Neuronal stem cell (in vitro differentiated cells): ENCODE measurements around the gene CREB1.

Experiments
- DNase-seq: peaks from one replicate; pipeline ENCODE4 v3.0.0-alpha.2; 2013; ENCODE audit warnings: low spot score
- H2AFZ ChIP-seq: one replicate; pipeline ENCODE4 v1.6.1; 2013; ENCODE audit warnings: mild to moderate bottlenecking, low read length, inconsistent platforms
- H2AK5ac ChIP-seq: 2 replicates; pipeline ENCODE4 v1.6.1; 2013; ENCODE audit warnings: low read depth, mild to moderate bottlenecking, inconsistent platforms, low read length, moderate library complexity, mixed read lengths
- H2BK120ac ChIP-seq: 2 replicates; pipeline ENCODE4 v1.6.1; 2013; ENCODE audit warnings: low read depth, mild to moderate bottlenecking, inconsistent platforms, low read length, moderate library complexity, mixed read lengths
- H2BK12ac ChIP-seq: one replicate; pipeline ENCODE4 v1.6.1; 2013; ENCODE audit warnings: low read length, inconsistent platforms
- H2BK15ac ChIP-seq: 2 replicates; pipeline ENCODE4 v1.6.1; 2013; ENCODE audit warnings: mild to moderate bottlenecking, low read length, inconsistent platforms, mixed read lengths
- H2BK5ac ChIP-seq: one replicate; pipeline ENCODE4 v1.6.1; 2013; ENCODE audit warnings: inconsistent platforms, mild to moderate bottlenecking, low read length, moderate library complexity
- H3K14ac ChIP-seq: one replicate; pipeline ENCODE4 v1.6.1; 2013; ENCODE audit warnings: low read length, inconsistent platforms
- H3K18ac ChIP-seq: 2 replicates; pipeline ENCODE4 v1.6.1; 2013; ENCODE audit warnings: low read length, inconsistent platforms
- H3K23ac ChIP-seq: 2 replicates; pipeline ENCODE4 v1.6.1; 2013; ENCODE audit warnings: low read depth, mild to moderate bottlenecking, mixed read lengths, low read length, inconsistent platforms; ENCODE audit not compliant: poor library complexity
- H3K27ac ChIP-seq: replicated peaks from 3 replicates; pipeline ENCODE4 v1.5.1; 2013; ENCODE audit warnings: low read length, inconsistent platforms
- H3K27me3 ChIP-seq, 3 experiments: 2 replicates each; pipeline ENCODE4 v1.6.1; 2013; ENCODE audit warnings: low read length in 3 of 3, mild to moderate bottlenecking in 2 of 3, inconsistent platforms in 1 of 3, low read depth in 1 of 3, mixed read lengths in 1 of 3, moderate library complexity in 1 of 3; ENCODE audit not compliant: control insufficient read depth in 3 of 3, insufficient read depth in 3 of 3
- H3K36me3 ChIP-seq, 2 donors: replicated peaks in 1 of 2; 2 replicates each; pipeline ENCODE4 v1.6.1; 2013; ENCODE audit warnings: low read length in 2 of 2; ENCODE audit not compliant: control insufficient read depth in 2 of 2, insufficient read depth in 2 of 2
- H3K4ac ChIP-seq: 2 replicates; pipeline ENCODE4 v1.6.1; 2013; ENCODE audit warnings: inconsistent platforms, mild to moderate bottlenecking, low read length, moderate library complexity
- H3K4me1 ChIP-seq, 2 donors: 1 replicate in 1 of 2; 2 replicates in 1 of 2; pipeline ENCODE4 v1.6.1; 2013; ENCODE audit warnings: low read length in 2 of 2, low read depth in 1 of 2; ENCODE audit not compliant: control insufficient read depth in 2 of 2, insufficient read depth in 1 of 2
- H3K4me2 ChIP-seq: one replicate; pipeline ENCODE4 v1.6.1; 2013; ENCODE audit warnings: mild to moderate bottlenecking, low read length, inconsistent platforms; ENCODE audit not compliant: insufficient read depth, poor library complexity, severe bottlenecking
- H3K4me3 ChIP-seq, 2 donors: 2 replicates each; pipeline ENCODE4 v1.5.1; 2013; ENCODE audit warnings: low read length in 2 of 2, mild to moderate bottlenecking in 2 of 2, inconsistent platforms in 1 of 2, moderate library complexity in 1 of 2
- H3K79me1 ChIP-seq: one replicate; pipeline ENCODE4 v1.6.1; 2013; ENCODE audit warnings: low read depth, mild to moderate bottlenecking, inconsistent platforms, low read length, moderate library complexity
- H3K9ac ChIP-seq: one replicate; pipeline ENCODE4 v1.6.1; 2013; ENCODE audit warnings: mild to moderate bottlenecking, low read depth, low read length, inconsistent platforms; ENCODE audit not compliant: poor library complexity
- H3K9me3 ChIP-seq, 2 donors: replicated peaks in 1 of 2; 2 replicates each; pipeline versions ENCODE3 to v1.6.1; 2013; ENCODE audit warnings: low read length in 2 of 2, mild to moderate bottlenecking in 2 of 2, inconsistent platforms in 1 of 2, low read depth in 1 of 2, mixed read lengths in 1 of 2, moderate library complexity in 1 of 2; ENCODE audit not compliant: control insufficient read depth in 2 of 2, insufficient read depth in 1 of 2
- H4K8ac ChIP-seq: one replicate; pipeline ENCODE4 v1.6.1; 2013; ENCODE audit warnings: low read depth, mild to moderate bottlenecking, inconsistent platforms, low read length, moderate library complexity
- H4K91ac ChIP-seq: one replicate; pipeline ENCODE4 v1.6.1; 2013; ENCODE audit warnings: low read length, low read depth, mild to moderate bottlenecking, inconsistent platforms; ENCODE audit not compliant: poor library complexity
- WGBS, 2 donors: extraction: QIAGEN DNeasy Blood & Tissue Kit; methylation state at CpG; one replicate each; pipeline ENCODE4 v1.1.7; 2013; ENCODE audit warnings: missing lambda C conversion rate in 2 of 2, mixed read lengths in 1 of 2; ENCODE audit not compliant: insufficient read length in 2 of 2, insufficient replicate concordance in 1 of 2; ENCODE audit errors: extremely low coverage in 2 of 2; 5-methylcytosine and 5-hydroxymethylcytosine counted together

The CREB1 gene

DNA sequence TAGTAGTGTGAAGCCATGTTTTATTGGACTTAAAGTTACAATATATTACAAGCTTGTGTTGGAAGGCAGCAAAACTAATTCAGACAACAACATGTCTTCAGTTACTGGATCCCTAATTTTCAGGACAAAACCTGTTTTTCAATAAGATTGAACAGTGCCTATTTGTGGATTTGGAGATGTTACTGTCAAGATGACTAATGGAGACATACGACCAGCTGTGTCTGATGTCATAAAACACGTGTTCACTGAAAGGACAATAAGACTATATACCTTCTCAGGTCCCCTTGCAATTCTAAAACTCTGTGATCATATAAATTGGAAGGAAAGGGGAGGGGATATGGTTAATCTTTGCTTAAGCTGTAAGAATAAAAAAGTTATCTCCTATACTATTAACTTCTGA is 73.7 kb downstream of the CREB1 start:
- Histone ChIP-seq H2AK5ac (no peak overlapping the region), H3K4me1 (no peaks in the 10 kb centered on the region), H2AFZ (no peak overlapping the region), H3K36me3 (peaks cover 0 to 79% of the 10 kb centered on the region in 2 donors), H4K91ac (no peak overlapping the region), H3K4me3 (no peak overlapping the region), H3K4me2 (no peak overlapping the region), H3K23ac (no peak overlapping the region), H3K14ac (no peak overlapping the region), H4K8ac (no peak overlapping the region), H3K9me3 (peaks cover 3 to 14% of the 10 kb centered on the region in 2 donors), H3K18ac (no peak overlapping the region), H3K4ac (no peak overlapping the region), H3K9ac (no peak overlapping the region), H3K27me3 (no peaks in the 10 kb centered on the region), H3K79me1 (no peaks in the 10 kb centered on the region), H2BK12ac (no peak overlapping the region), H2BK120ac (no peak overlapping the region), H2BK15ac (no peak overlapping the region), H3K27ac (no peak overlapping the region), H2BK5ac (no peak overlapping the region)
- no CpG with 5 or more reads among the region's 2 CpGs for WGBS, 2 donors
- DNase-seq, result no peak

DNA sequence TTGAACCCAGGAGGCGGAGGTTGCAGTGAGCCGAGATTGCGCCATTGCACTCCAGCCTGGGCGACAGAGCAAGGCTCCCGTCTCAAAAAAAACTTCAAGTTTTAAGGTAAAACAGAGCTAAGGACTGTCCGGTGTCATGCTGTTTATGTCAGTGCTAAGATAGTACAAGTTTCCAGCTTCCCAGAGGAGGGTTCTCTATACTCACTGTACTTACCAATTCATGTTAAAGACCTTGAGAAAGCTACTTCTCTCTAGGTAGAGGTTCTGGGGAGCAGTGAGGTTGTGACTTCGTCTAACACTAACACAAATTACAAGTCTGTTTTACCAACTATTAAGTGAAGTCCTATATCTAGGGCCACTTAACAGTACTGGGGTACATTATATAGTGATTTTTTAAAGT is 76.6 kb downstream of the CREB1 start:
- H4K91ac ChIP-seq, result no peak overlapping the region
- no peak for DNase-seq
- no peak overlapping the region for H3K14ac ChIP-seq
- H4K8ac ChIP-seq, result no peak overlapping the region
- H2BK12ac ChIP-seq, result no peak overlapping the region
- no CpG with 5 or more reads among the region's 7 CpGs for WGBS, 2 donors
- H3K9ac ChIP-seq, result no peak overlapping the region
- H3K18ac ChIP-seq, result no peak overlapping the region
- H2BK15ac ChIP-seq, result no peak overlapping the region
- no peak overlapping the region for H3K23ac ChIP-seq
- H3K4me1 ChIP-seq, result no peaks in the 10 kb centered on the region
- no peak overlapping the region for H2AK5ac ChIP-seq
- no peak overlapping the region for H2BK5ac ChIP-seq
- H3K4ac ChIP-seq, result no peak overlapping the region
- H3K79me1 ChIP-seq, result peaks cover 1% of the 10 kb centered on the region
- no peak overlapping the region for H2AFZ ChIP-seq
- peaks cover 4 to 18% of the 10 kb centered on the region in 2 donors for H3K9me3 ChIP-seq
- no peak overlapping the region for H2BK120ac ChIP-seq
- H3K27ac ChIP-seq, result no peak overlapping the region
- H3K27me3 ChIP-seq, result no peaks in the 10 kb centered on the region
- H3K36me3 ChIP-seq, result peaks cover 2 to 65% of the 10 kb centered on the region in 2 donors
- H3K4me2 ChIP-seq, result no peak overlapping the region
- H3K4me3 ChIP-seq, result no peak overlapping the region

DNA sequence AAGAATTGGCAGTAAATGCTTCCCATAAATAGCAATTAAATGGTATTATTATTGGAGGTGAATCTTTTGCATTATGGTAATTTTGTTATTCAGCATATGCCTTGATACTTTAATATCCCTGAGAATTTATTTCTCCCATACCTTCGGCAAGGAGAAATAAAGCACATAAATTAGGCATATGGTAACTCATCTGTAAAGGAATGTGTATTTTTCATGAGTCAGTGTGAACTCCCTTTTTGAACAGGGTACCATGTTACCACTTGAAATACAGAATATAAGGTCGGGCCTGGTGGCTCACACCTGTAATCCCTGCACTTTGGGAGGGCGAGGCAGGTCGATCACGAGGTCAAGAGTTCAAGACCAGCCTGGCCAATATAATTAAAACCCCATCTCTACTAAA is 77.1 kb downstream of the CREB1 start:
- Histone ChIP-seq H2BK15ac (no peak overlapping the region), H3K27me3 (no peaks in the 10 kb centered on the region), H3K4ac (no peak overlapping the region), H3K14ac (no peak overlapping the region), H3K27ac (no peak overlapping the region), H2BK120ac (no peak overlapping the region), H2AK5ac (no peak overlapping the region), H3K9ac (no peak overlapping the region), H4K8ac (no peak overlapping the region), H3K4me1 (no peaks in the 10 kb centered on the region), H2BK5ac (no peak overlapping the region), H4K91ac (no peak overlapping the region), H2BK12ac (no peak overlapping the region), H3K18ac (no peak overlapping the region), H3K79me1 (peaks cover 1% of the 10 kb centered on the region), H3K23ac (no peak overlapping the region), H3K9me3 (peaks cover 4 to 18% of the 10 kb centered on the region in 2 donors), H3K36me3 (peaks cover 2 to 60% of the 10 kb centered on the region in 2 donors), H3K4me3 (no peak overlapping the region), H3K4me2 (no peak overlapping the region), H2AFZ (no peak overlapping the region)
- no CpG with 5 or more reads among the region's 5 CpGs for WGBS, 2 donors
- DNase-seq, result no peak

DNA sequence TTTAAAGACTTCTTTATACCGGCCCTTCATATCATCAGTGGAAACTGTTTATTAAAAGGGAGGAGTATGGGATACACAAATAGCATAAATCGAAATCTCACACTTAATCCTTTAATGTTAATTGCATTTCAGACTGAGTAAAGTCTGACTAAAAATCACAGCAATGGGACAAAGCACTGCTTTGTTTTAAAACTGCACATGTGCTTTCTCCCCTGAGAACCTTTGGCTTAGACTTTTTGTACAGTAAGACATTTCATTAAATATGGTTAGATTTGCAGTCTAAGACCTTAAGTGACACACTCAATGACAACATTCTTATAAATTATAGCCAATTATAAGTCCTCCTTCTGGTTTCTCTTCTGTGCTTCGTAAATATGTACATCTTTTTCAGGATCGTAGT is 83.0 kb downstream of the CREB1 start:
- no peak overlapping the region for H3K4ac ChIP-seq
- peaks cover 17 to 68% of the 10 kb centered on the region in 2 donors for H3K36me3 ChIP-seq
- no peak overlapping the region for H2BK15ac ChIP-seq
- no peak overlapping the region for H4K91ac ChIP-seq
- no peak overlapping the region for H2AFZ ChIP-seq
- H2BK5ac ChIP-seq, result no peak overlapping the region
- no peak overlapping the region for H3K23ac ChIP-seq
- no peak overlapping the region for H3K4me3 ChIP-seq
- no peaks in the 10 kb centered on the region for H3K27me3 ChIP-seq
- H3K14ac ChIP-seq, result no peak overlapping the region
- H3K79me1 ChIP-seq, result peaks cover 1% of the 10 kb centered on the region
- no CpG with 5 or more reads among the region's 4 CpGs for WGBS, 2 donors
- no peak for DNase-seq
- H3K4me2 ChIP-seq, result no peak overlapping the region
- peaks cover 4 to 12% of the 10 kb centered on the region in 2 donors for H3K9me3 ChIP-seq
- H3K4me1 ChIP-seq, result peaks cover 0 to 2% of the 10 kb centered on the region in 2 donors
- no peak overlapping the region for H3K18ac ChIP-seq
- H3K27ac ChIP-seq, result no peak overlapping the region
- H2BK12ac ChIP-seq, result no peak overlapping the region
- no peak overlapping the region for H2AK5ac ChIP-seq
- H2BK120ac ChIP-seq, result no peak overlapping the region
- no peak overlapping the region for H3K9ac ChIP-seq
- H4K8ac ChIP-seq, result no peak overlapping the region
